ENCODE results near the gene CFAP74.

CFAP74 gene

GRCh38 chr1:1914971-1915692 lies 88.5 kb downstream of the CFAP74 start, which contains the start of gene CALML6:
CALML6 (plus strand) TSS chr1:1915260; CDS start chr1:1915281, 21 bp downstream.
- no peak for DNase-seq

GRCh38 chr1:1914101-1914970 lies 89.2 kb downstream of the CFAP74 start:
- no peak for DNase-seq

GRCh38 chr1:1911350-1912041 lies 92.1 kb downstream of the CFAP74 start:
- no peak for DNase-seq

- DNase-seq: no peak
Measured at GRCh38 chr1:1910651-1911331, 92.8 kb downstream of the CFAP74 start.

- DNase-seq: no peak
Measured at GRCh38 chr1:1910033-1910465, 93.5 kb downstream of the CFAP74 start.

GRCh38 chr1:1908506-1908791 lies 95.1 kb downstream of the CFAP74 start:
- DNase-seq: no peak

- DNase-seq: no peak
Measured at GRCh38 chr1:1907098-1907736, 96.4 kb downstream of the CFAP74 start.

- peak; percentile 73 for DNase-seq
Measured at GRCh38 chr1:1906185-1907097, 97.1 kb downstream of the CFAP74 start.

GRCh38 chr1:1903224-1903623 lies 100.4 kb downstream of the CFAP74 start:
- no peak for DNase-seq

GRCh38 chr1:1901641-1902294 lies 101.8 kb downstream of the CFAP74 start:
- DNase-seq: no peak

GRCh38 chr1:1900883-1901640 lies 102.5 kb downstream of the CFAP74 start:
- DNase-seq: no peak

GRCh38 chr1:1899967-1900327 lies 103.6 kb downstream of the CFAP74 start:
- DNase-seq: no peak

GRCh38 chr1:1899266-1899966 lies 104.2 kb downstream of the CFAP74 start:
- DNase-seq: no peak

- DNase-seq: no peak
Measured at GRCh38 chr1:1898246-1898933, 105.2 kb downstream of the CFAP74 start.

- DNase-seq: no peak
Measured at GRCh38 chr1:1895456-1896336, 107.9 kb downstream of the CFAP74 start.

- no peak for DNase-seq
Measured at GRCh38 chr1:1895060-1895418, 108.5 kb downstream of the CFAP74 start.

GRCh38 chr1:1894354-1895059 lies 109.1 kb downstream of the CFAP74 start:
- no peak for DNase-seq

Data from activated CD4-positive, CD25-positive, alpha-beta regulatory T cell treated with anti-CD3 and anti-CD28 coated beads, Interleukin-2, amount 50 U/mL, for 72 hours (primary cell).